ENCODE measurements around the gene JCAD. TPM values are rescaled to one million over a fixed set of nuclear protein-coding genes. Genes with fewer than 3 reads are reported as not detected.
"Not testable (repeated sequence)": the region's sequence is repeated elsewhere in the genome, so short reads cannot be mapped to it uniquely, and the experiment has no call there.

JCAD gene
- total RNA-seq, 2 experiments from 2014 or later: not detected

- ATAC-seq (no peak), DNase-seq (no peak)
- Mint-ChIP-seq H3K4me1 (peaks cover 6% of the 10 kb centered on the region), H3K27ac (no peak overlapping the region), H3K9me3 (ENCODE audit: low read depth) (no peaks in the 10 kb centered on the region), H3K27me3 (peaks cover 59% of the 10 kb centered on the region), H3K36me3 (ENCODE audit: low read depth) (no peaks in the 10 kb centered on the region), H3K4me3 (no peak overlapping the region)
- intact Hi-C loops (cut with DNase I, micrococcal nuclease): no loop called here
- CTCF ChIA-PET: no interaction called here
- POLR2A ChIA-PET: no interaction called here
Observed at GRCh38 chr10:30018496-30018895, 40.9 kb downstream of the JCAD start.

- no peak for ATAC-seq
- DNase-seq: no peak
- intact Hi-C loops (cut with DNase I, micrococcal nuclease): no loop called here
- Mint-ChIP-seq H3K4me1 (peaks cover 6% of the 10 kb centered on the region), H3K9me3 (ENCODE audit: low read depth) (no peaks in the 10 kb centered on the region), H3K36me3 (ENCODE audit: low read depth) (no peaks in the 10 kb centered on the region), H3K4me3 (no peak overlapping the region), H3K27ac (no peak overlapping the region), H3K27me3 (peaks cover 62% of the 10 kb centered on the region)
- CTCF ChIA-PET: no interaction called here
- POLR2A ChIA-PET: no interaction called here
Observed at GRCh38 chr10:30017966-30018365, 41.4 kb downstream of the JCAD start.

- ATAC-seq: no peak
- intact Hi-C loops (cut with DNase I, micrococcal nuclease): no loop called here
- H3K9me3 Mint-ChIP-seq (ENCODE audit: low read depth): no peaks in the 10 kb centered on the region
- H3K4me1 Mint-ChIP-seq: peaks cover 6% of the 10 kb centered on the region
- ChIA-PET POLR2A (no interaction called here), CTCF (no interaction called here)
- no peak for DNase-seq
- H3K4me3 Mint-ChIP-seq: no peak overlapping the region
- peaks cover 63% of the 10 kb centered on the region for H3K27me3 Mint-ChIP-seq
- no peak overlapping the region for H3K27ac Mint-ChIP-seq
- no peaks in the 10 kb centered on the region for H3K36me3 Mint-ChIP-seq (ENCODE audit: low read depth)
Observed at GRCh38 chr10:30017556-30017955, 41.8 kb downstream of the JCAD start.

- intact Hi-C loops (cut with DNase I, micrococcal nuclease): no loop called here
- CTCF ChIA-PET: interaction anchor here (1.0 to 1.4 kb wide), 4 partner anchors 13 to 345 kb away, joined by 3 to 4 read pairs (median 4); no protein-coding TSS in a partner anchor
- Mint-ChIP-seq H3K27me3 (peaks cover 47% of the 10 kb centered on the region), H3K36me3 (ENCODE audit: low read depth) (no peaks in the 10 kb centered on the region), H3K4me1 (peaks cover 6% of the 10 kb centered on the region), H3K4me3 (no peak overlapping the region), H3K27ac (no peak overlapping the region), H3K9me3 (ENCODE audit: low read depth) (no peaks in the 10 kb centered on the region)
- DNase-seq: no peak
- POLR2A ChIA-PET: no interaction called here
- ATAC-seq: no peak
Observed at GRCh38 chr10:30014511-30014910, 44.9 kb downstream of the JCAD start.

- ATAC-seq (no peak), DNase-seq (no peak)
- no peaks in the 10 kb centered on the region for H3K9me3 Mint-ChIP-seq (ENCODE audit: low read depth)
- CTCF ChIA-PET: interaction anchor here (1.0 to 1.4 kb wide), 2 partner anchors 12 to 13 kb away, joined by 3 to 4 read pairs; no protein-coding TSS in a partner anchor
- H3K27me3 Mint-ChIP-seq: peaks cover 47% of the 10 kb centered on the region
- H3K27ac Mint-ChIP-seq: no peak overlapping the region
- H3K4me1 Mint-ChIP-seq: peaks cover 6% of the 10 kb centered on the region
- no peak overlapping the region for H3K4me3 Mint-ChIP-seq
- H3K36me3 Mint-ChIP-seq (ENCODE audit: low read depth): no peaks in the 10 kb centered on the region
- POLR2A ChIA-PET: no interaction called here
- intact Hi-C loops (cut with DNase I, micrococcal nuclease): no loop called here
Observed at GRCh38 chr10:30013757-30014156, 45.6 kb downstream of the JCAD start.

GRCh38 chr10:30011956-30012647, 47.3 kb downstream of the JCAD start:
- Mint-ChIP-seq H3K27me3 (peaks cover 37% of the 10 kb centered on the region), H3K36me3 (ENCODE audit: low read depth) (no peaks in the 10 kb centered on the region), H3K4me3 (no peak overlapping the region), H3K27ac (no peak overlapping the region), H3K9me3 (ENCODE audit: low read depth) (no peaks in the 10 kb centered on the region), H3K4me1 (peaks cover 2% of the 10 kb centered on the region)
- ChIA-PET CTCF (interaction anchor here (0.5 to 1.7 kb wide), 5 partner anchors 14 to 569 kb away, joined by 3 to 7 read pairs (median 3); no protein-coding TSS in a partner anchor), POLR2A (no interaction called here)
- DNase-seq (no peak), ATAC-seq (no peak)
- intact Hi-C loops (cut with DNase I, micrococcal nuclease): no loop called here

- ATAC-seq: no peak
- Mint-ChIP-seq H3K4me3 (no peak overlapping the region), H3K27me3 (peaks cover 42% of the 10 kb centered on the region), H3K36me3 (ENCODE audit: low read depth) (no peaks in the 10 kb centered on the region), H3K27ac (no peak overlapping the region), H3K9me3 (ENCODE audit: low read depth) (no peaks in the 10 kb centered on the region), H3K4me1 (peaks cover 2% of the 10 kb centered on the region)
- POLR2A ChIA-PET: no interaction called here
- CTCF ChIA-PET: interaction anchor here (1.7 kb wide), 1 partner anchor 13 kb away, joined by 7 read pairs; no protein-coding TSS in a partner anchor
- no peak for DNase-seq
- intact Hi-C loops (cut with DNase I, micrococcal nuclease): no loop called here
Observed at GRCh38 chr10:30011396-30011795, 48.0 kb downstream of the JCAD start.

GRCh38 chr10:30007406-30007805, 52.0 kb downstream of the JCAD start:
- POLR2A ChIA-PET: no interaction called here
- CTCF ChIA-PET: no interaction called here
- ATAC-seq (no peak), DNase-seq (no peak)
- Mint-ChIP-seq H3K4me3 (no peak overlapping the region), H3K36me3 (ENCODE audit: low read depth) (no peaks in the 10 kb centered on the region), H3K27me3 (peaks cover 35% of the 10 kb centered on the region), H3K9me3 (ENCODE audit: low read depth) (no peaks in the 10 kb centered on the region), H3K27ac (no peak overlapping the region), H3K4me1 (peaks cover 7% of the 10 kb centered on the region)
- intact Hi-C loops (cut with DNase I, micrococcal nuclease): no loop called here

GRCh38 chr10:30006410-30006809, 53.0 kb downstream of the JCAD start:
- no peak for DNase-seq
- no peaks in the 10 kb centered on the region for H3K36me3 Mint-ChIP-seq (ENCODE audit: low read depth)
- ChIA-PET CTCF (no interaction called here), POLR2A (no interaction called here)
- H3K9me3 Mint-ChIP-seq (ENCODE audit: low read depth): no peaks in the 10 kb centered on the region
- peaks cover 34% of the 10 kb centered on the region for H3K27me3 Mint-ChIP-seq
- ATAC-seq: no peak
- H3K27ac Mint-ChIP-seq: no peak overlapping the region
- intact Hi-C loops (cut with DNase I, micrococcal nuclease): no loop called here
- H3K4me1 Mint-ChIP-seq: peaks cover 11% of the 10 kb centered on the region
- no peak overlapping the region for H3K4me3 Mint-ChIP-seq

- H3K9me3 Mint-ChIP-seq (ENCODE audit: low read depth); intact Hi-C loops (cut with DNase I, micrococcal nuclease); ATAC-seq; DNase-seq; H3K27ac Mint-ChIP-seq; H3K36me3 Mint-ChIP-seq (ENCODE audit: low read depth); POLR2A ChIA-PET; H3K4me3 Mint-ChIP-seq: not testable (repeated sequence)
- Mint-ChIP-seq H3K27me3 (peaks cover 31% of the 10 kb centered on the region), H3K4me1 (peaks cover 11% of the 10 kb centered on the region)
- CTCF ChIA-PET: interaction anchor here (0.7 to 1.0 kb wide), 2 partner anchors 190 to 517 kb away, joined by 3 to 4 read pairs; no protein-coding TSS in a partner anchor
Observed at GRCh38 chr10:30005116-30005515, 54.3 kb downstream of the JCAD start.

GRCh38 chr10:30002426-30003266, 56.7 kb downstream of the JCAD start:
- intact Hi-C loops (cut with DNase I, micrococcal nuclease): no loop called here
- H3K27me3 Mint-ChIP-seq: peaks cover 32% of the 10 kb centered on the region
- POLR2A ChIA-PET: no interaction called here
- no peaks in the 10 kb centered on the region for H3K36me3 Mint-ChIP-seq (ENCODE audit: low read depth)
- ATAC-seq (peak; percentile 81), DNase-seq (peak; percentile 83)
- H3K27ac Mint-ChIP-seq: no peak overlapping the region
- CTCF ChIA-PET: interaction anchor here (0.6 to 1.7 kb wide), 18 partner anchors 12 to 1716 kb away, joined by 3 to 7 read pairs (median 3); partner anchors contain the start of gene JCAD
- no peaks in the 10 kb centered on the region for H3K9me3 Mint-ChIP-seq (ENCODE audit: low read depth)
- no peak overlapping the region for H3K4me3 Mint-ChIP-seq
- peaks cover 10% of the 10 kb centered on the region for H3K4me1 Mint-ChIP-seq

All from activated CD4-positive, alpha-beta T cell treated with anti-CD3 and anti-CD28 coated beads for 36 hours (primary cell).